AML-193 (cell line): ENCODE measurements around the gene PTPRM.

ENCODE experiments used
- DNase-seq, 2 experiments: peaks; one replicate each; lab custom pipeline; 2025; lab: John Stamatoyannopoulos, UW

Gene PTPRM

DNA sequence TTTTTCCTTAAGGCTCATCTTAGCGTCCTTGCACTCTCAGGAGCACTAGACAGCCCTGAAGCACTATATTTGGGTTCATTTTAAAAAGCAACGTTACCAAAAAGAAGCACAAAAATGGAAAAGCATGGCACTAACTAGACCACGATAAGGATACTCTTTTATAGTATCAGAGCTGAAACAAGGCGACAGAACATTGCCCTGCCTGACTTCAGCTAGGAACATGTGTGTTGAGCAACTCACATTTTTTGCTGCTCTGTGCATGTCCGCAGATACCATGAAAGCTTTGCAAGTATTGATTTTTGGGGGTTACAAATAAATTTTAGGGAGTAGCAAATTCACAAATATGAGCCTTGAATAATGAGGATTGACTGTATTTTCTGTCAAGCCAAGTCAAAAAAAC is 332.0 kb downstream of the PTPRM start:
- DNase-seq: no peak

DNA sequence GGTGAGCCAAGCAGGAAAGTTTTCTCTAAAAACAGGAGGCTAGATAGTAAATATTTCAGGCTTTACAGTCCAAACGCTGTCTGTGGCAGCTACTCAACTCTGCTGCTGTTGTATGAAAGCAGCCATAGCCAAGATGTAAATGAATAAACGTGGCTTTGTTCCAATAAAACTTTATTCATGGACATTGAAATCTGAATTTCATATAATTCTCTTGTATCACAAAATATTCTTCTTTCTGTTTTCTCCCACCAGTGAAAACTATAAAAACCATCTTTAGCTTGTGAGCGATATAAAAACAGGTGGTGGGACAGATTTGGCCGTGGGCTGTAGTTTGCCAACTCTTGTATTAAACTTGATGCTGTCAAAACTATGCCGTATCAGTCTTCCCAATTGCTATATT is 333.0 kb downstream of the PTPRM start:
- DNase-seq: no peak

DNA sequence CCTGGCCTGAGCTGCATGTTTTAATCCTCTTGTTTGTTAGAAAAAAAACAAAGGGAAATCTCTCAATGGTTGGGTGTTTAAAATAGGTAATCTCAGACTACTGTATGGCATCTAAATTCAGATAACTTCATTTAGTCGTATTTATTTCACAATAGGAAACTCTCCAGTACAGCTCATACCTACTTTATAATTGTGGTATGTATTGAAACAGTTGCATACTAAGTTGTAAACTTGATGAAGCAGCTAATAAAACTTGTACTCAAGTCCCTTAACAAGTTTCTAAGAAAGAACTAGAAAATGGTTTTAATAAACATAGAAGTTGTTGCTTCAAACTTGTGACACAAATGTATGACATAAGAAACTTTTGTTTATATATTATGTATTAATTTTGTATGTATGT is 334.5 kb downstream of the PTPRM start:
- DNase-seq: no peak

DNA sequence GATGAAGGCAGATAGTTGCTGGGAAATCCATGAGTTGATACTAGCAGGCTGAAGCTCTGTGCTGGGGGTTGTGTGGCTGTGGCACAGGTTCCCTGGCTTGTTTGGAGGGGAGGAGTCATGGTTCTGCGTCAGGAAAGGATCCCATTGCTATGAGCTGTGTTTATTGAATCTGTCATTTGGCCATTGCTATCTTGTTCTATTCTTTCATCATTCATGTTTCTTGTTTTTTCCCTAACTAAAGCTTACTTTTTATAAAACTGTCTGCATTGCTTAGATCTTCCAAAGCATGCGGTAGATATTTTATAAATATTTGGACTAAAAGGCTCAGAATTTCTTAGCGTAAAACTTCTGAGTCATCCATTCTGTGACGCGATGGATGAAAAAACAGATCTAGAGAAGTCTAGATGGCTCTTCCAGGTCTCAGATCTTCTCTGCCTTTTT is 335.3 kb downstream of the PTPRM start:
- DNase-seq: no peak

DNA sequence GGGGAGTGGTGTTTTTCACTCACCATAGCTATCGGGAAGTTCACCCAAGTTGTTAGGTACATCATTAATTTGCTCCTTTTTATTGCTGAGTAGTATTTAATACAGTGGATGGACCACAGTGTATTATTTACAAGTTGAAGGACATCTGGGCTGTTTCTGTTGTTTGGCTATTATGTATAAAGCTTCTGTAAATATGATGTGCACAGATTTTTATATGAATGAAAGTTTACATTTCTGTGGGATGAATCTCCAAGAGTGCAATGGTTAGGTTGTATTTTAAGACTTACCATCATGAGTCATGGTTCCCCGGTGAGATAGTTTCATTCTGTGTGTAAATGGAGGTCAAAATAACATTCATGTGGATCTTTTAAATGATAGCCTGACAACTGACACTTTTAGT is 337.4 kb downstream of the PTPRM start:
- no peak for DNase-seq

DNA sequence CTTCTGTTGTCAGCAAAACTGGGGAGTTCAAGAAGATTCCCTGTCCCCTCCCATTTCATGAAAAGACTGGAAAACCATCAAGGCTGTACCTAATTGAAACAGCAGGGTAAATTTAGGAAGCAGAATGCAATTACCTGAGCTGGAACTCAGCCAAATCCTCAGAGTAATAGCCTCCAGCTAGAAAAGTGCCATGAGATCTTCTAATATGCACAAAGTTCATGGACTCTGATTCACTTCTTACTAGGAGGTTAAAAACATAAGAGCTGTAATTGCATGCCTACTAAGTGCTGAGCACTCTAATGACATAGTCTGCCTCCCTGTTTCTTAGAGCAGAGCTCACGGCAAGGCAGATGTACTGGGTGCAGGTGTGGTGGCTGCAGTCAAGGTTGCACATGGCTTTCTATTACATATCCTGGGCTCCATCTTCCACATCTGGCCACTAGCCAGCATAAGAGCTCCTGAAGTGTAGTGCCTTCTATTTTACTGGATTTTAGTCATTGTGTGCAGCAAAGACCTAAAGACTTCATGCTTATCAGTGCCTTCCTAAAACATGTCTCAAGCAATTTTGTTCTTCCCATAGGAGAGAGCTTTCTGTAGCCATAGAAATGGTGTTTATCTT is 341.7 kb downstream of the PTPRM start:
- DNase-seq: no peak

DNA sequence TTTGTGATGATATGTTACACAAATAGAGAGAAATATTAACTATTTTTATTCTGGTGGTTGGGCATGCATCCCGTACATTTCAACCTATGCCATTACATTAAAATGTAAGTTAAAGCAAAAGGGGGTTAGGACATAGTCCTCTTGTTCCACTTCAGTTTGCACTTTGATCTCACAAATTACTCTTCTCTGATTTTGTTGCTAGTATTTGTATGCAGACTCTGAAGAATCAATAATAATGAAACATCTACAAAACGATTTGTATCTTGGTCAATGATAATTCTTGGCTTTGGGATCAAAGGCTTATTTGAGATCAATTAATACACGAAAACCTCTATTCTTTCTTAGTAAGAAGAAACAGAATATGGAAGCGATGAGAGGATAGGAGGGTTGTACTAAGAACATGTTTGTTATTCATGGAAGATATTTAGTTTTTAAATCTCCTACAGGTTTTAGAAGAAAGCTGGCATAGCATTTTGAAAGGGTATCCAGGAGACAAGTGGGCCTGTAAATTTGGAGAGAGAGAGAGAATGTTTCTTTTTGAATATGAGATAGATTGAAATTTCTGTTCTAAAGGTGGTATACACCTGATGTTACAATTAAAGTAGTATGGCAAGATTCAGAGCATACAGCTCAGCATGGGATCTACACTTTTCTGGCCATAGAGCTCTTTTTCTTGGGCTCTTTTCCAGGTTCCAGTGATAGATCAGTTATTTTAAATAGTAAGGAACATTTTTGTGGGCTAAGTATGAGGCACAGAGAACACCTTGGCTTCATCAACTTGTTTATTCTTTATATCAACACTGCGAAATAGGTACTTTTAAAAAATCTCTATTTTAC is 347.9 kb downstream of the PTPRM start:
- DNase-seq: no peak

DNA sequence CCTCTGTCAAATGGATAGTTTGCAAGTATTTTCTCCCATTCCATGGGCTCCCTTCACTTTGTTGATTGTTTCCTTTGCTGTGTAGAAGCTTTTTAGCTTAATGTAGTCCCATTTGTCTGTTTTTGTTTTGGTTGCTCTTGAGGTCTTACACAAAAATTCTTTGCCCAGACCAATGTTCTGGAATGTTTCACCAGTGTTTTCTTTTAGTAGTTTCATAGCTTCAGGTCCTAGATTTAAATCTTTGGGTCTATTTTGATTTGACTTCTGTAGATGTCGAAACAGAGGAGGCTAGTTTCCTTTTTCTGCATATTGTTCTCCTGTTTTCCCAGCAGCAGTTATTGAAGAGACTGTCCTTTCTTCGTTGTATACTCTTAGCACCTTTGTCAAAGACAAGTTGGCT is 351.6 kb downstream of the PTPRM start:
- DNase-seq: no peak

DNA sequence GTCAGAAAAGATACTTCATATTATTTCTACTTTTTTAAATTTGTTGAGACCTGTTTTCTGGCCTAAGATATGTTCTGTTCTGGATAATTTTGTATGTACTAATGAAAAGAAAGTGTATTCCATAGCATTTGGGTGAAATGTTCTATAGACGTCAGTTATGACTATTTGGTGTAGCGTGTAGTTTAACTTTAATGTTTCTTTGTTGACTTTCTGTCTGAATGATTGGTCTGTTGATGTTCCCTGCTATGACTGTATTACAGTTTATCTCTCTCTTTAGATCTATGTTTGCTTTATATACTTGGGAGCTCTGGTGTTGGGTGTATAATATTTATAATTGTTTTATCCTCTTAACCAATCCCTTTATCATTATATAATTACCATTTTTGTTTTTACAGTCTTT is 352.4 kb downstream of the PTPRM start:
- DNase-seq: no peak

DNA sequence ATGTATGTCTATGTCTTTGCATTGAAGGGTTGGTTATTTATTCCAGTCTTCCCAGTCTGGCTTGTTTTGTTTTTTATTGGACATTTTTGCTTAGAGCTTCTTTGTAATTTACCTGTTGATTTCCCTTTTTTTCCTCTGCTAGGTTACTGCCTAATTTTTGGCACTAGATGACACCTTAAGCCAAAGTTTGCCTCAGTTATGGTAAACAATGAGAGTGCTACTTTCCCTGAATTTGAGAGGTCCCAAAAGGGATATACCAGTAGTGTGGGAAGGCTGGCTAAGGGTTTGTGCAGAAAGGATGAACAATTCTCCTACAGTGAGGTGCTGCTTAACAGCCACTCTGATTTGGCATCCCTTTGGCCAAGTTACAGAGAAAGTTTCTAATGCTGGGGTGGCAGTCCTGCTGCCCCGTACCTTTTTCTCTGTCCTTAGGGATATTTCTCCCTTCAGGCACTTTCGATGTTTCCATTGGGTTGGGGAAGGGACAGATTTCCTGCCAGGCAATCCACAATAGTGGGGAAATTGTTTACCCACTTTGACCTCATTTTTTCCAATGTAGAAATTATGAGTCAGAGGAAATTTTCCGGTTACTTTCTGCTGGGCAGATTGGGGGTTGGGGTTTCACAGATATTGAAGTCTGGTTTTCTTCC is 354.9 kb downstream of the PTPRM start:
- DNase-seq: no peak

DNA sequence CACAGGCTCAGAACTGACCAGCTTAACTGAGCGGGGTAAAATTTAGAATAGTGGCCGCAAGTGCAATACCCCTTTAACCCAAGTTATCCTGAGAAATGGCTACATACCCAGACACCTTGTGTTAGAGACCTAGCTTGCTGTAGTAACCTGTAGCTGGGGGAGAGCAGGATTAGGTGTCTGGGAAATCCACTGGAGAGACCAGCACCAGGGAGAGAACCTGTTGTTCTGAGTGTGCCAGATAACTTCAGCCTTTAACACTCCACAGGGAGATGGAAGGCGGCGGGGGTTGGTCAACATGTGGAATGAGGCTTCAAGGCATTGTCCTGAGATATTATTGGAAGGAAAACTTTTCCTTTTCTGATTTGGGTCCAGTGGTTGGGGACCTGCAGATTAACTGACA is 356.0 kb downstream of the PTPRM start:
- DNase-seq: no peak

DNA sequence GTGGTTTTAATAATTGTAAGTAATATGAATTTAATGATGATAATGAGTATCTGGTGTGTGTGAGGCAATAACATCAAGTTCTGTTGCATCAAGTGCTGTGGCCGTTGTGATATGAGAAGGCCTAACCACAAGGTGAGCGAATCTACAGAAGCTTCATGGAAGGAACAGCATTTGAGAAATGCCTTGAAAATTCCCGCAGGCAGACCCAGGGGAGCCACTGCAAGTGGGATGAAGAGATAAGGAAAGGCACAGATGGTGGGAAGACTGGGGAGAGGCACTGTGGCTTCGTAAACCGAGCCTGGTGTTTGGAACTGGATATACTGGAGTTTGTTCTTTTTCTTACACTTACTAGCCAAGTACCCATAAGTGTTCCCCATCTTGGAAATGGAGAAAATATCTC is 357.5 kb downstream of the PTPRM start:
- DNase-seq: no peak

DNA sequence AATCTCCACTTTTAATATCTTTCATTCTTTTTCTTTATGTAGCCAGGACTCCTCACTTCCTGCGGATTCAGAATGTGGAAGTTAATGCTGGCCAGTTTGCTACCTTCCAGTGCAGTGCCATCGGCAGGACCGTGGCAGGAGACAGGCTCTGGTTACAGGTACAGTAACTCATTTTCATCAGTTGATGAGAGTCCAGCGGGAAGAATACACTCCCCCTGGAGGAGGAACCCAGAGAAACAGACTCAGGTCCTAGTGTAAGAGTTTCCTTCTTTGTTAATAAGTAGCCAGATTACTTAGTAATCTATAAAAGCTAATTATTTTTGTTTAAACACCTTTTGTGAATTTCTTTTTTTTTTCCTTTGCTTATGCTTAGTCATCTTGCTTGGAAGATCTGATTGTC is 359.4 kb downstream of the PTPRM start:
- no peak for DNase-seq

DNA sequence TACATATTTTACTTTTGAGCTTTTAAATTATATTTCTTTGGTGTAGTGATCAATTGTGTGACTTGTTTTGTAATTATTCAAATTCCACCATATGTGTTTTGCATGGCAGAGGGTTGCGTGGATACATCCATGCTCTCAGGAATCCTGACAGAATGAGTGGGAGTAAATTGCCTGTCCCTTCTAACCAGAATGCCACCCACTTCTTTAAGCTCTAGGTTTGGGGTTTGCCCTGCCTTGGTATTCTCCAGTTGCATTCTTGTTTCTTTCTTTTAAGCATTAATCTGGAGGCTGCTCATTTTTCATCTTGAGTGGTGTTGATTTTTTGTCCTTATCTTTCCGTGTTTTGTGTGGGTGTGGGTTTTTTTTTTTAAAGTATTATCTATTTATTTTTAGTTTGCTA is 360.0 kb downstream of the PTPRM start:
- no peak for DNase-seq

DNA sequence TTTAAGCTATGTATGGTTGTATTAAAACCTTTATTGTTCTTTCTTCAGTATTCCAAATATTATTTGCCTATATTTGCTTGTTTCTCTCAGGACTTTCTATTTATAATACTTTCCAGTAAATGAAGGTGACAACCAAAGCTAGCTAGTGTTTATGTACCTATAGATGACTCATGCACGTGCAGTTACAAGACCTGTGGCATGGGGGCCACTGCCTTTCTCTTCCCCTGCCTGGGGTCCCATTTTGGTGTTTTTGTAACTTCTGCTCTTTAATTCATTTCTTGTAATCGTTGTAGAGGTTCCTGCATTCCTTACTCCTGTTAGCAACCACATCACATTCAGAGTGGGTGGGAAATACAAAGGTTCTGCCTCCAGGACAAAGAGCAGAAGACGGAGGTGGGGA is 364.6 kb downstream of the PTPRM start:
- DNase-seq: no peak

DNA sequence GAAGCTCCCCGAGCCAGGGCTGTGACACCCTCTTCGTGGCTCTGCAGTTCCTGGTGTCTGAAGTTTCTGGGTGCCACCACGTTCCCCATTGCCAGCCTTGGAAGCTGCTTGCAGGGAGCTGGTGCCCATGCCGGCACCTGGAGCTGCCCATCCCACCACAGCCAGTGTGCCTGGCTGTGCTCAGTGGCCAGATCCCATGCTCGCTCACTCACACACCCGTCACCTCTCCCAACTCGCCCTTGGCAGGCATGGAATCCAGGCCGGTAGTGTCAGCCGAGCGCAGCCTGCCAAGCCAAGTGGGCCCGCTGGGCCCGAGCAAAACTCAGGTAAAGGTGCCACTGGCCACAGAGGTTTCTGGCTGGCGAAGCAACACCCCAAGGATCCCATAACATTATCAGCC is 370.2 kb downstream of the PTPRM start:
- no peak for DNase-seq

DNA sequence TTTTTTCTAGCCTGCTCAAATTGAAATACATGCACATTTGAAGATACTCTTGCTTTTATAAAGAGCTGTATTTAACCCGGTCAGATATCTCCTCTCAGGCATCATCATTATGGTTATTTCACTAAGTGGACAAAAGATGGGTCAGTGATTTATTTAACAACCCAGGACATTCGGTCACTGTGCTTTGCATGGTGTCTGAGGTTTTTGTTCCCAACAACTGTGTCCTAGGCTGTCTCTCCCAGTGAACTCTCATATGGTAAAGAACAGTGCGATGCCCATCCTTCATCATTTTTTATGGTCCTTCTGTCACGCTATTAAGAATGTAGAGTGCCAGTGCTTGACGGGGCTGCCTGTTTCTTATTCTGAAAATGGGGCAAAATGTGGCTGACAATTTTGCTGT is 372.4 kb downstream of the PTPRM start:
- no peak for DNase-seq

DNA sequence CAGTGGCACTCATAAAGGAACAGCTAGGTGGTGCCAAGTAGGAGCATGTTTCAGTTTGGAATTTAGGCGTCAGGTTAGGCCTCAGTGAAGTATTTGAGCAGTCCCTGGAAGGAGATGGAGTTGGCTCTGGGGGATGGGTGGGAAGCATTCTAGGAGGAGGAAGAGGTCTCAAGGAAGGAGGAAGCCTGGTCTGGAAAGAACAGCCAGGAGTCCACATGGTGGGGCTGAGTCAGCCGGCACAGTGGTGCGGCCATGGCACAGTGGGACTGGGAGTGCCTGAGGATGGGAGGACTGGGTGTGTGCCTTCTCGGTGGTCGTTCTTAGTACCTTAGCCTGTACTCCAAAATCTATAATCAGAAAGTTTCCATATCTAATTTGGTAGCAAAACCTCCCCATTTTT is 373.3 kb downstream of the PTPRM start:
- DNase-seq: no peak

DNA sequence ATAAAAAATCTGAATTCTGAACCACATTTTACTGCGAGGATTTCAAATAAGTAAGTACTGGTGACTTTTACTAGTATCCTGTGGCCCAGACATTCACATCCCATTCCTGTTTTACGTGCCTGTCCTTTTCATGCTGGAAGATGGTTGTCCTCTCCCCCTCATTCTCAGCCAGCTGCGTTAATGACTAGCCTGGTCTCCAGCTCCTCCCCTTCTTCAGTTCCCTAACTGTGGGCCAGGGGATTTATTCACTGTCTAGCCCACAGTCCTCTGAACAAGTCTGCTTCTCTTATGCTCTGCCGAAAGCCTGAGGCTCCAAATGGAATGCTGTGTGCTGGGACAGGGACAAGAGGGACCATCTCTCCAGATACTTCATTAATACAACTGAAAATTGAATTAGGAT is 373.9 kb downstream of the PTPRM start:
- no peak for DNase-seq

DNA sequence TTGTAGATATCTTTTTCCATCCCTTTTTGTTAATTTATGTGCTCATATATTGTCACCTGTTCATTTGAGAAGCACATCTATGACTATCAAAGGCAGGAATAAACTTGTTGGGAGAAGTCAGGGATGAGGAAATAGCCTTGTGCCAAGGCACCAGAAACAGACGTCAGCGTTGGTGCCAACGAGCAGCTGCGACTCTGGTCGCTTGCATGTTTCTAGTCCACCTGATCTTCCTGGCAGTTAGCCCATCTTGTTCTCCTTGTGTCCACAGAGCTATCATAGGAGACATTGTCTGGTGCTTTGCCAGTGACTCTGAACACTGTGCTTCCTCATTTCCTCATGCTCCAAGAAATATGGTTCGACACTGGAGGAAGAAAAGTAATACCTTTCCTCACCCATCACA is 374.4 kb downstream of the PTPRM start:
- no peak for DNase-seq

DNA sequence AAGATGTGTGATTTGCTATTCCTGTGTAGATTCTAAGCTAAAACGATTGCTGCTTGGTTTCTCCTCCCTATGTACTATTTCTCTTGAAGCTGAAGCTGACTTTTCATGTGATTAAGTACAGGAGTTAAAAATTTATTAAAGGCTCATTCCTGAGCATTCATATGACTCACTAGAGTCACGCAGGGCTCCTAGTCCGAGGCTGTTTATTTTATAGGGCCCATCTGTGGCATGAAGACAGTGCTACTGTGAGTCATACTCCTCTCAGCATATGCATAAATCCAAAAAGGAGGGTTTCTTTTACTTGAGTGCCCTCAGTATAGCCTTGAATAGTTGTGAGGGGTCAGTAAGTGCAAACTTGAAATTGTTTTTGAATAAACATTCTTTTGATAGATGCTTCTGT is 378.8 kb downstream of the PTPRM start:
- DNase-seq: no peak

DNA sequence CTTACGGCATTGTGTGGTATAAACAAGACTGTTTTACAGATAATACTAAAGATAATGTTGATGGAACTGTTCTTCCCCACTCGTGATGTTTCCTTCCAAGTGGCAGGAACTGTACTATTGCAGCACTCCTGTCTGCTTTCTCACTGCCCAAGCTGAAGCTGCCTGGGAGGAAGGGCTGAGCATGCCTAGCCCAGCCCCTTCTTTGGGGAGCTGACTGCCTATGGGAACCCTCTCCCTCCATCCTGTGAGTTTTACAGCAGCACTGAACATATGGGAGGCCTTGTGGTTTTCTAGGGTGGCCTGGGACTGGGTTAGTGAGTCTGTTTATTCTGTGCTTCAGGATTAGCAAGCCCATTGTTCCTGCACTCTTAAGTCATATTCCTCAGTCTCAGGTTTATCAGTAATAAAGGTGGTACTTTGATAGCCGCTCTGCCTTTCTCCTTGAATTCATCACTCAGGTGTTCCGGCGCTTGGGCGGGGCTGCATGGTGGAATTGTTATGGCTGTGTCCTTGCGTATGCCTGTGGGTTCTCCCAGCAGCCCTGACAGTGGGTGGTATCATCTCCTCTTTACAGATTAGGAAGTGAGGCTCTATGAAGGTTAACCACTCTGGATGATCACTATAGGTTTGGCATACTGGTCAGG is 379.7 kb downstream of the PTPRM start:
- DNase-seq: peak; percentile 50 to 59
